Vagina (tissue), 2 donors: ENCODE measurements around the gene ZNF799. TPM values are rescaled to one million over a fixed set of nuclear protein-coding genes. Genes with fewer than 3 reads are reported as not detected.

ENCODE experiments used
- DNase-seq, 2 donors: peaks; one replicate each; pipeline ENCODE4 v3.0.0-alpha.2; 2017; ENCODE audit errors: extremely low spot score in 2 of 2
- H3K27ac ChIP-seq: fragments of 200-600 bp; sonication (generic); one replicate; pipeline ENCODE4 v1.5.1; 2019
- H3K27me3 ChIP-seq: fragments of 200-600 bp; sonication (generic); one replicate; pipeline ENCODE4 v1.5.1; 2019
- H3K36me3 ChIP-seq, 2 donors: fragments of 200-600 bp; sonication (generic); one replicate each; pipeline ENCODE4 v1.5.1; 2017 to 2019
- H3K4me1 ChIP-seq: fragments of 200-600 bp; sonication (generic); one replicate; pipeline ENCODE4 v1.5.1; 2019
- H3K4me3 ChIP-seq, 2 donors: fragments of 200-600 bp; sonication (generic); 1 replicate in 1 of 2; 2 replicates in 1 of 2; pipeline ENCODE4 v1.5.1; 2016 to 2019
- H3K9me3 ChIP-seq: fragments of 200-600 bp; sonication (generic); one replicate; pipeline ENCODE4 v1.5.1; 2019
- POLR2A ChIP-seq, 2 donors: fragments of 450-650 bp; IDR thresholded peaks; one replicate each; pipeline ENCODE4 v1.6.1; 2017; ENCODE audit warnings: antibody characterized with exemption in 2 of 2, mild to moderate bottlenecking in 2 of 2, moderate library complexity in 2 of 2
- POLR2AphosphoS5 ChIP-seq, 2 donors: sonication (generic); formaldehyde crosslinking; IDR thresholded peaks; one replicate each; pipeline ENCODE4 v1.9.0; 2017; ENCODE audit warnings: antibody characterized with exemption in 2 of 2, mild to moderate bottlenecking in 2 of 2, low read depth in 1 of 2; ENCODE audit not compliant: insufficient read depth in 1 of 2
- intact Hi-C: fragments of 100-400 bp; cut with DNase I; formaldehyde crosslinking; loops from one replicate; pipeline ENCODE4 v1.15.1; 2023
- total RNA-seq: library from RNA; depleted of rRNA; stranded (reverse); fragments of >200 nt; gene quantifications from one replicate; pipeline ENCODE4 v1.2.3, GENCODE V29; 2016
- TF ChIP-seq, protein P1 (sequence below), 3 experiments: fragments of 450-650 bp in 2 of 3; fragments of 200-600 bp in 1 of 3; sonication (generic) in 1 of 3; IDR thresholded peaks; one replicate each; pipeline ENCODE4 v1.5.1; 2017 to 2019; ENCODE audit warnings: antibody characterized with exemption in 3 of 3, mild to moderate bottlenecking in 2 of 3, moderate library complexity in 2 of 3

Gene ZNF799
- total RNA-seq, 1 donor from 2014 or later: 3.4 TPM

DNA sequence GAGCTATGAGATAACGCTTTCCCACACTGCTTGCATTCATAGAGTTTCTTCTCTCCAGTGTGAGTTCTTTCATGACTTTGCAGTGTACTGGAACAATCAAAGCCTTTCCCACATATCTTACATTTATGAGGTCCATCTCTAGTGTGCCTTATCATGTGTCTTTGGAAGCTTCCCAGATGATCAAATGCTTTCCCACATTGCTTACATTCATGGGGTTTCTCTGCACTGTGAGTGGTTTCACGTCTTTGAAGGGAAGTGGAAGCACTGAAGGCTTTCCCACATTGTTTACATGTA lies 20.7 kb downstream of the ZNF799 start:
- Histone ChIP-seq H3K27me3 (no peaks in the 10 kb centered on the region), H3K36me3 (peaks cover 0 to 36% of the 10 kb centered on the region in 2 donors), H3K4me1 (no peaks in the 10 kb centered on the region), H3K27ac (no peak overlapping the region), H3K4me3 (no peak overlapping the region), H3K9me3 (peaks cover 10% of the 10 kb centered on the region)
- DNase-seq: no peak
- TF ChIP-seq, protein P1, sequence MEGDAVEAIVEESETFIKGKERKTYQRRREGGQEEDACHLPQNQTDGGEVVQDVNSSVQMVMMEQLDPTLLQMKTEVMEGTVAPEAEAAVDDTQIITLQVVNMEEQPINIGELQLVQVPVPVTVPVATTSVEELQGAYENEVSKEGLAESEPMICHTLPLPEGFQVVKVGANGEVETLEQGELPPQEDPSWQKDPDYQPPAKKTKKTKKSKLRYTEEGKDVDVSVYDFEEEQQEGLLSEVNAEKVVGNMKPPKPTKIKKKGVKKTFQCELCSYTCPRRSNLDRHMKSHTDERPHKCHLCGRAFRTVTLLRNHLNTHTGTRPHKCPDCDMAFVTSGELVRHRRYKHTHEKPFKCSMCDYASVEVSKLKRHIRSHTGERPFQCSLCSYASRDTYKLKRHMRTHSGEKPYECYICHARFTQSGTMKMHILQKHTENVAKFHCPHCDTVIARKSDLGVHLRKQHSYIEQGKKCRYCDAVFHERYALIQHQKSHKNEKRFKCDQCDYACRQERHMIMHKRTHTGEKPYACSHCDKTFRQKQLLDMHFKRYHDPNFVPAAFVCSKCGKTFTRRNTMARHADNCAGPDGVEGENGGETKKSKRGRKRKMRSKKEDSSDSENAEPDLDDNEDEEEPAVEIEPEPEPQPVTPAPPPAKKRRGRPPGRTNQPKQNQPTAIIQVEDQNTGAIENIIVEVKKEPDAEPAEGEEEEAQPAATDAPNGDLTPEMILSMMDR (IDR thresholded peaks at IDR 0.05): no peak
- TF ChIP-seq POLR2AphosphoS5 (IDR thresholded peaks at IDR 0.05; ENCODE audit: insufficient read depth in 1 of 2, low read depth in 1 of 2): no peak
- no peak for TF ChIP-seq POLR2A (IDR thresholded peaks at IDR 0.05)
- intact Hi-C loops: no loop called here

DNA sequence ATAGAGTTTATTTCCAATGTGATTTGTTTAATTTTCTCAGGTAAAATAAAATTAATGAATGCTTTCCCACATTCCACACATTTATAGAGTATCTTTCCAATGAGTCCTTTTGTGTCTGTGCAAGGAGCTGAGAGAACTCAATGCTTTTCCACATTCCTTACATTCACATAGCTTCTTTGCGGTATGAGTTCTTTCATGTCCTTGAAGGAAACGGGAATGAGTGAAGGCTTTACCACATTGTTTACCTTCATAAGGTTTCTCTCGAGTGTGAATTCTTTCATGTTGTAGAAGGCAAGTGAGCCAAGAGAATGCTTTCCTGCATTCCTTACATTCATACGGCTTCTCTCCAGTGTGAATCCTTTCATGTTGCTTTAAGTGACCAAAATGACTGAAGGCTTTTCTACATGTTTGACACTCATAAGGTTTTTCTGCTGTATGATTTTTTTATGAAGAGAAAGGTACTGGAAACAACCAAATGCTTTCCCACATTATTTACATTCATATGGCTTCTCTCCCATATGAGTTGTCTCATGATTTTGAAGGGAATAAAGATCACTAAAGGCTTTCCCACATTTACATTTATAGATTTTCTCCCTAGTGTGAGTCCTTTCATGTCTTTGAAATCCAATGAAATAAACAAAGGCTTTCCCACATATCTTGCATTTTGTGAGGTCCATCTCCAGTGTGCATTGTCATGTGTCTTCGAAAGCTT lies 21.2 kb downstream of the ZNF799 start:
- intact Hi-C loops: no loop called here
- TF ChIP-seq, protein P1 (IDR thresholded peaks at IDR 0.05): no peak
- no peak for TF ChIP-seq POLR2A (IDR thresholded peaks at IDR 0.05)
- TF ChIP-seq POLR2AphosphoS5 (IDR thresholded peaks at IDR 0.05; ENCODE audit: insufficient read depth in 1 of 2, low read depth in 1 of 2): no peak
- H3K27me3 ChIP-seq: no peaks in the 10 kb centered on the region
- peaks cover 10% of the 10 kb centered on the region for H3K9me3 ChIP-seq
- DNase-seq: no peak
- H3K4me3 ChIP-seq: no peak overlapping the region
- no peaks in the 10 kb centered on the region for H3K4me1 ChIP-seq
- H3K36me3 ChIP-seq: peaks cover 0 to 36% of the 10 kb centered on the region in 2 donors
- H3K27ac ChIP-seq: no peak overlapping the region

DNA sequence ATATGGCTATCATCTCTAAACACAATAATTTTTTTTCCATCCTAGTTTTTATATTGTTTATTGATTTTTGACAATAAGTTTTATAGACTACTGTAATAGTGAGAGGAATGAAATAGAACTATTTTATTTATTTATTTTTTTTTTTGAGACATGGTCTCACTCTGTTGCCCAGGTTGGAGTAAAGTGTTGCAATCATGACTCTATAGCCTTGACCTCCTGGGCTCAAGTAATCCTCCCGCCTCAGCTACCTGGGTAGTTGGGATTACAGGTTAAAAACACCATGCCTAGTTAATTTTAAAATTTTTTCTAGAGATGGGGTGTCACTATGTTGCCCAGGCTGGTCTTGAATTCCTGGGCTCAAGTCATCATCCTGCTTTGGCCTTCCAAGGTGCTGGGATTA lies 27.0 kb downstream of the ZNF799 start:
- Histone ChIP-seq H3K27ac (no peak overlapping the region), H3K4me3 (no peak overlapping the region), H3K4me1 (no peaks in the 10 kb centered on the region), H3K36me3 (no peaks in the 10 kb centered on the region), H3K9me3 (peaks cover 1% of the 10 kb centered on the region), H3K27me3 (no peaks in the 10 kb centered on the region)
- intact Hi-C loops: no loop called here
- DNase-seq: no peak
- no peak for TF ChIP-seq POLR2AphosphoS5 (IDR thresholded peaks at IDR 0.05; ENCODE audit: insufficient read depth in 1 of 2, low read depth in 1 of 2)
- TF ChIP-seq, protein P1 (IDR thresholded peaks at IDR 0.05): no peak
- no peak for TF ChIP-seq POLR2A (IDR thresholded peaks at IDR 0.05)

DNA sequence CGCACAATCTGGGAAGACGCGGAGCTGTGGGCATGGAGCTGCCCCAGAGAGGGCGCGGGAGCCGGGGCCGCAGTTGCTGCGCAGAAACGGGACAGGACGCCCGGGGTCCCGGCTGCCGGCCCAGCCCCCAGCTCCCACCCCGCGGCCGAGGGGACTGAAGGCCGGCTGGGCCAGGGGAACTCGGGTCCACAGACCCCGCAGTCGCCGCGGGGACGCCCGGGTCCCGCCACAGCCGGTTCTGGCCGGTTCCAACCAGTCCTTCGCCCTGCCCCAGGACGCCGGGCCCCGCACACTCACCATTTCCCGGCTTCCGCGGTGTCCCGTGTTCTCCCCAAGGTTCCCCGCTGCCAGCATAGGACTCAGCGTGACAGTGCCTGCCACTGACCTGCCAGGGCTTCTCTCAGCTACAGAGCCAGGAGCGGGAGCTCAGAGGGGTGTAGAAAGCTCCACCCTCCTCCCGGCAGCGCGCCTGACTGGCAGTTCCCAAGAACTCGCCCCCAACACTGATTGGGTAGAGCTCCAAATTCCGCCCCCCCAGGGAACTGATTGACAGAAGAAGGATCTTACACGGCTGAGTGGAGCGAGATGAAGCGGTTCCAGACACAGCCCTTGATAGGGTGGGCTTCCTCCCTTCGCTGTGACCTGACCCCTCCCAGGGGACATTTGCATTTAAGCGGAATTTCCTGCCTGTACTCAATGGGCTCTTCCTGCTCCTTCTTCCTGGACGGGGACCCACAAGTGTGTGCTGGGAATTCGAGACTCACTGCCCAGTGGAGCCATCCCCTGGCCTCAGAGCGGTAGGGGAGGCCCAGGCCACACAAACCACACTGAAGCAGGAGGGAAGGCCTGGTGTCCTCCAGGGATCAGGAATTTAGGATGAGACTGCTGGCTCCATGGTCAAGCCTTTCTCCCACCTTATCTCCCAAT lies 35.6 kb downstream of the ZNF799 start, which contains the start of gene ZNF442:
Gene ZNF442 (minus strand): TSS at position 448 of the 927 bp plus-strand sequence. CDS start 2,052 bp downstream, outside the sequence.
- Histone ChIP-seq H3K27ac (peak within 1 kb of the TSS; percentile 83), H3K4me3 (peak within 1 kb of the TSS; percentile 72 to 83), H3K4me1 (peaks cover 16% of the 10 kb centered on the region), H3K36me3 (no peaks in the 10 kb centered on the region), H3K9me3 (no peaks in the 10 kb centered on the region), H3K27me3 (no peaks in the 10 kb centered on the region)
- intact Hi-C loops: no loop called here
- TF ChIP-seq, protein P1 (IDR thresholded peaks at IDR 0.05): peak in 2 of 3 experiments; percentile 30 to 53
- TF ChIP-seq POLR2A (IDR thresholded peaks at IDR 0.05) (peak in 1 of 2 donors; percentile 63), POLR2AphosphoS5 (IDR thresholded peaks at IDR 0.05; ENCODE audit: insufficient read depth in 1 of 2, low read depth in 1 of 2) (peak; percentile 88 to 95)
- DNase-seq: peak; percentile 97
